ENCODE data around the gene SLC1A3. TPM values are rescaled to one million over a fixed set of nuclear protein-coding genes. Genes with fewer than 3 reads are reported as not detected.

Gene SLC1A3
- total RNA-seq, 1 donor from 2014 or later, result 0.25 TPM

DNA sequence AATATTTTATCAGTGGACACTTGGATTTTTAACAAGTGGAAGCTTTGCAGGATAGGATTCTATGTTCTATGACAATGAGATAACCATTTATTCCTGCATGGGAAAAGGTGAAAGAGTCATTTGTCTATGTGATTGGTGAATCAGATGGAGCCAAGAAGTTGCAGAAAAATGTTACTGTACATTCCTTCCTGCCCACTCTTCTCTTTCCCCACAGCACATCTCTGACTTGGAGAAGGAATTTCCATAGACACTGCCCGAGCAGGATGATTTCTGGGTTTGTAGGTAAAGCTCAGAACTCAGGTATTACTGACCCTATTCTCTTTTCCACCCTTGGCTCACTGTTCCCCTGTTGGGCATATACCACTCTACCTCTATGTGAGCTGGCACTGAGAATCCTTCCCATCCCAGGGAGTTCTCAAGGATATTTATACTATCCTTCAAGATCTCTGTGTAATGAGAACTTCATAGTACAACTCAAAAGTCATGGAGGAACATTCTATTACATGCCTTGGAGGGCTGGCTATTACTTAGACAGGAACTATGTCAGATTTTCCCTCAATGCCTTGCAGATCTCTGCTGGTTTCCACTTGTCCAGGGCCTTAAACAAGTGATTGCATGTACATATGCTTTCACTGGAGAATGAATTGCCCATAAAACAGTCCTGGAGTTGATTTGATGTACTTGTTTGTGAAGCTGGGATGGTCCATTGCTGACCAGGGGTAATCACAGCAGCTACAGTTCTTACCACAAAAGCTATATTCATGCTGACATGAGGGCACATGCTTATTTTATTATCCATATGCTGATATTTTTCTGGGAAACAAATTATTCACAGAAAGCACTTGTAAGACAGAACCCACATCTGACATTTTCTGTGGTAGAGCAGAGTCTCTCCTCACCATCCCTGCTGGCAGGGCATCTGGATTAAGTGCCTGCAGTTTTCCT, 24.1 kb downstream of the SLC1A3 start:
- TF ChIP-seq, protein P1, sequence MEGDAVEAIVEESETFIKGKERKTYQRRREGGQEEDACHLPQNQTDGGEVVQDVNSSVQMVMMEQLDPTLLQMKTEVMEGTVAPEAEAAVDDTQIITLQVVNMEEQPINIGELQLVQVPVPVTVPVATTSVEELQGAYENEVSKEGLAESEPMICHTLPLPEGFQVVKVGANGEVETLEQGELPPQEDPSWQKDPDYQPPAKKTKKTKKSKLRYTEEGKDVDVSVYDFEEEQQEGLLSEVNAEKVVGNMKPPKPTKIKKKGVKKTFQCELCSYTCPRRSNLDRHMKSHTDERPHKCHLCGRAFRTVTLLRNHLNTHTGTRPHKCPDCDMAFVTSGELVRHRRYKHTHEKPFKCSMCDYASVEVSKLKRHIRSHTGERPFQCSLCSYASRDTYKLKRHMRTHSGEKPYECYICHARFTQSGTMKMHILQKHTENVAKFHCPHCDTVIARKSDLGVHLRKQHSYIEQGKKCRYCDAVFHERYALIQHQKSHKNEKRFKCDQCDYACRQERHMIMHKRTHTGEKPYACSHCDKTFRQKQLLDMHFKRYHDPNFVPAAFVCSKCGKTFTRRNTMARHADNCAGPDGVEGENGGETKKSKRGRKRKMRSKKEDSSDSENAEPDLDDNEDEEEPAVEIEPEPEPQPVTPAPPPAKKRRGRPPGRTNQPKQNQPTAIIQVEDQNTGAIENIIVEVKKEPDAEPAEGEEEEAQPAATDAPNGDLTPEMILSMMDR (IDR thresholded peaks at IDR 0.05; ENCODE audit: insufficient read depth, low read length, poor library complexity, severe bottlenecking), result no peak
- Histone ChIP-seq H3K27me3 (ENCODE audit: control insufficient read depth, insufficient read depth, low read length) (no peaks in the 10 kb centered on the region), H3K36me3 (ENCODE audit: control insufficient read depth, insufficient read depth, low read length) (no peaks in the 10 kb centered on the region), H3K4me3 (ENCODE audit: low read depth, low read length) (no peak overlapping the region)
- no peak for DNase-seq (ENCODE audit: low read depth)

DNA sequence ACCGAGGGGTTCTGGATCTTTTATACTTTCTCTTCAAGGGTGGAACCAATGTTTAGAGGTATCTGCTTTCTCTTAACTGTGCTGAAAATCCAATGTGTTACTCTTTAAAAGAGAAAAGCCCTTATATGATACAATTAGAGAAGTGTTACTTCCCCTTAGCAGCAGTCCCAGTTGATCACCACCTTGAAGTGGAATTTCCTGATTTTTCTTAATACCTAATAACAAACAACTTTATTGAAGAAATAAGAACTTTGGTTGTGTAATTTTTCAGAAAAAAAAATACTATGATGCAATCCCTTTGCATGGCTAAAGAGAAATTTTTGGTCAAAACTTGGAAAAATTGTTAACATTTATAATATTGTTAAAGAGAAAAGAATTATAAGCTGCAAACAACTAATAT, 24.7 kb downstream of the SLC1A3 start:
- TF ChIP-seq, protein P1 (IDR thresholded peaks at IDR 0.05; ENCODE audit: insufficient read depth, low read length, poor library complexity, severe bottlenecking), result no peak
- no peaks in the 10 kb centered on the region for H3K27me3 ChIP-seq (ENCODE audit: control insufficient read depth, insufficient read depth, low read length)
- H3K4me3 ChIP-seq (ENCODE audit: low read depth, low read length), result no peak overlapping the region
- H3K36me3 ChIP-seq (ENCODE audit: control insufficient read depth, insufficient read depth, low read length), result no peaks in the 10 kb centered on the region
- DNase-seq (ENCODE audit: low read depth), result no peak

GRCh38 chr5:36631620-36632362, 25.4 kb downstream of the SLC1A3 start:
- Histone ChIP-seq H3K27me3 (ENCODE audit: control insufficient read depth, insufficient read depth, low read length) (no peaks in the 10 kb centered on the region), H3K36me3 (ENCODE audit: control insufficient read depth, insufficient read depth, low read length) (no peaks in the 10 kb centered on the region), H3K4me3 (ENCODE audit: low read depth, low read length) (no peak overlapping the region)
- DNase-seq (ENCODE audit: low read depth), result no peak
- TF ChIP-seq, protein P1 (IDR thresholded peaks at IDR 0.05; ENCODE audit: insufficient read depth, low read length, poor library complexity, severe bottlenecking), result no peak

DNA sequence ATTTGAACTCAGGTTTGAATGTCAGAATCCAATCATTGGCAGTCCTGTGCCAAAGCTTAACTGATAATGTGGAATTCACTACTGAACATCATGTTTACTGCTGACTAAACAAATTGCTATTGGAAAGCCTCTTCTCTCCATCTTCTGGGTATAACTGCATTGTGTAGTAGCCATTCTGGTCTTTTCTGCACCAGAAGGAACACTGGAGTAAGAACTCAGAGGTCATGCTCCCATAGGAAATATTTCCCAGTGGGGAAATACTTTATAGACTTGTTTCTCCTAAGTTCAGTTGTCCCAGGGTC, 25.9 kb downstream of the SLC1A3 start:
- DNase-seq (ENCODE audit: low read depth), result no peak
- TF ChIP-seq, protein P1 (IDR thresholded peaks at IDR 0.05; ENCODE audit: insufficient read depth, low read length, poor library complexity, severe bottlenecking), result no peak

DNA sequence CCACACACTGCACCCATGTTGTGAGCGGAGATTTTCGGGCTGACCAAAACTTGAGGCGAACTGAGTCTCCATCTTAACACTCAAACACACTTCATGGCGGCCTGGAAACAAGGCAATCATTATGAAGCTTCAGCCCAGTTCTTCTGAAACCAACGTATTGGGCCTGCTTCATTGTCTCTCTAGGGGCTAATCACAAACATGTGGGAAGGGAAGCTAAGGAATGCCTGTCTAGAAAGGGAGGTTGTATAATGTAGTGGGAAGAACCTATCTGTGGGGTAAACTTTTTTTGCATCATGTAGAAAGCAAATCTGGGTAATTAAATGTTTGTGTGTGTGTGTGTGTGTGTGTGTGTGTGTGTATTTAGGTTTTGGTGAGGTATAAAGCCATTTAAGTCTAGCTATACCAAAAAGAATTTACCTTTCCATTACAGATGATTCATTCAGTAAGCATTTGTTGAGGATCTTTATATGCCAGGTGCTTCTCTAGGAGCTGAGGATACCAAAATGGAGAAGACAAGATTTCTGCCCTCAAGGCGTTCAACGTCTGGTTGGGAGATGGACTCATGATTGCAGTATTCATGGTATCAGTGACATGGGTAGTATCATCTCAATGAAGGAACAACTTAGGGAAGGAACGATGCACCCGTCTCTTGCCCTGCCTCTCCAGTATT, 29.4 kb downstream of the SLC1A3 start:
- TF ChIP-seq, protein P1 (IDR thresholded peaks at IDR 0.05; ENCODE audit: insufficient read depth, low read length, poor library complexity, severe bottlenecking), result no peak
- H3K4me3 ChIP-seq (ENCODE audit: low read depth, low read length), result no peak overlapping the region
- H3K27me3 ChIP-seq (ENCODE audit: control insufficient read depth, insufficient read depth, low read length), result peaks cover 2% of the 10 kb centered on the region
- no peaks in the 10 kb centered on the region for H3K36me3 ChIP-seq (ENCODE audit: control insufficient read depth, insufficient read depth, low read length)
- DNase-seq (ENCODE audit: low read depth), result no peak

More for the DNA sequence above, 25.9 kb downstream of the SLC1A3 start:
- H3K36me3 ChIP-seq (ENCODE audit: control insufficient read depth, insufficient read depth, low read length), result no peaks in the 10 kb centered on the region
- no peak overlapping the region for H3K4me3 ChIP-seq (ENCODE audit: low read depth, low read length)
- H3K27me3 ChIP-seq (ENCODE audit: control insufficient read depth, insufficient read depth, low read length), result no peaks in the 10 kb centered on the region

Data from kidney epithelial cell (primary cell).